Central memory CD8-positive, alpha-beta T cell (primary cell): ENCODE results near the gene AFF1.
A peak's percentile ranks its signal among the peaks of the same experiment; 100 is the strongest.
"Not testable (repeated sequence)": the region's sequence is repeated elsewhere in the genome, so short reads cannot be mapped to it uniquely, and the experiment has no call there.

Experiments used
- ATAC-seq: fragments of 150-1000 bp; cut with Tn5 transposase; replicated peaks from 2 replicates; pipeline ENCODE4 v1.10.0; 2022; ENCODE audit warnings: mild to moderate bottlenecking, moderate FRiP score, moderate number of reproducible peaks; ENCODE audit not compliant: poor library complexity, severe bottlenecking; ENCODE audit errors: extremely low read depth
- DNase-seq, 2 donors: peaks; one replicate each; pipeline ENCODE4 v3.0.0; 2021; ENCODE audit warnings: low spot score in 2 of 2
- H3K27ac Mint-ChIP-seq: one replicate; pipeline ENCODE4 v1.8.0; 2022; ENCODE audit warnings: low read depth, mild to moderate bottlenecking, moderate library complexity, mixed read lengths
- H3K27me3 Mint-ChIP-seq: one replicate; pipeline ENCODE4 v1.8.0; 2022; ENCODE audit warnings: mixed read lengths
- H3K36me3 Mint-ChIP-seq: one replicate; pipeline ENCODE4 v1.8.0; 2022; ENCODE audit warnings: mild to moderate bottlenecking, moderate library complexity, mixed read lengths; ENCODE audit not compliant: insufficient read depth
- H3K4me1 Mint-ChIP-seq: one replicate; pipeline ENCODE4 v1.8.0; 2022; ENCODE audit warnings: mixed read lengths
- H3K4me3 Mint-ChIP-seq: one replicate; pipeline ENCODE4 v1.8.0; 2022; ENCODE audit warnings: mild to moderate bottlenecking, moderate library complexity, mixed read lengths
- H3K9me3 Mint-ChIP-seq: one replicate; pipeline ENCODE4 v1.8.0; 2022; ENCODE audit warnings: mixed read lengths

Gene AFF1

DNA sequence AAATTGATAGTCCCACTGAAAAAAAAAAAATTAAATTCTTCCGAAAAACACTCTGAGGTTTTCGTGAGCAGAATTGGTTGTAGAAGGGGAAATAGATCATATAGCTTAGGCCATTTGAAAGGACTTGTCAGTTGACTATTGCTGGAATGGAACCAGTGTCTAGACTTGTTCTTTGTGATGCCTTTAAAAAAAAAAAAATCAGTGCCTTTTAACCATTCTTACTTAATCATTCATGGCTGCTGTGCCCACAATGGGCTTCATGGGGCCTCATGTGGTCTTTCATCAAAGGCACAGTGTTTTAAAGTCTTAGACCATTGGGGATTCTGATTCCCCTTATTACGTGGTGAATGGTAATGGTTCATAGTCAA lies 139.3 kb downstream of the AFF1 start:
- Mint-ChIP-seq H3K4me3 (peak overlapping the region; percentile 68), H3K27ac (peak overlapping the region; percentile 68), H3K27me3 (no peaks in the 10 kb centered on the region), H3K4me1 (peaks cover 52% of the 10 kb centered on the region), H3K36me3 (peaks cover 7% of the 10 kb centered on the region), H3K9me3 (no peaks in the 10 kb centered on the region)
- DNase-seq (no peak), ATAC-seq (peak; percentile 13)

DNA sequence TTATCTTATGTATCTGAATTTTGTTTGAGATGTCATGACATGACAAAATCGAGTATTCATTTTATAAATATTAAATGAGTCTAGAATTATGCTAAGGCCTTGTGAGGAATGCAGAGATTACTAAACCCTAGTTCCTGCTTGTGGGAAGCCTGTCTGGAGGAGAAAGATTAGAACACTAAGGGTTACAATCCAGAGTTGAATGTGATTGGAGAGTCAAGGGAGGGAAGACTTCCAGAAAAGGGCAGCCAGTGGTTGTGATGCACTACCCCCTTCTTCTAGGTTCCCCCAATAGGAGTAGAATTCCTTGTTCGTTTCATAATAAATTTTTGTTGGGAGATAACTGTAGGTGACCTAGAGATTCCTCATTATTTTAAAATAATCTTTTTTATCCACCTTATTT lies 141.1 kb downstream of the AFF1 start:
- H3K4me3 Mint-ChIP-seq: no peak overlapping the region
- no peaks in the 10 kb centered on the region for H3K9me3 Mint-ChIP-seq
- H3K36me3 Mint-ChIP-seq: peaks cover 9% of the 10 kb centered on the region
- DNase-seq (no peak), ATAC-seq (no peak)
- H3K27ac Mint-ChIP-seq: peak overlapping the region; percentile 12
- no peaks in the 10 kb centered on the region for H3K27me3 Mint-ChIP-seq
- peaks cover 62% of the 10 kb centered on the region for H3K4me1 Mint-ChIP-seq

GRCh38 chr4:87076690-87077358 lies 142.0 kb downstream of the AFF1 start:
- H3K4me1 Mint-ChIP-seq: peaks cover 58% of the 10 kb centered on the region
- ATAC-seq (no peak), DNase-seq (no peak)
- H3K36me3 Mint-ChIP-seq: peaks cover 9% of the 10 kb centered on the region
- no peaks in the 10 kb centered on the region for H3K27me3 Mint-ChIP-seq
- H3K9me3 Mint-ChIP-seq: no peaks in the 10 kb centered on the region
- no peak overlapping the region for H3K4me3 Mint-ChIP-seq
- no peak overlapping the region for H3K27ac Mint-ChIP-seq

DNA sequence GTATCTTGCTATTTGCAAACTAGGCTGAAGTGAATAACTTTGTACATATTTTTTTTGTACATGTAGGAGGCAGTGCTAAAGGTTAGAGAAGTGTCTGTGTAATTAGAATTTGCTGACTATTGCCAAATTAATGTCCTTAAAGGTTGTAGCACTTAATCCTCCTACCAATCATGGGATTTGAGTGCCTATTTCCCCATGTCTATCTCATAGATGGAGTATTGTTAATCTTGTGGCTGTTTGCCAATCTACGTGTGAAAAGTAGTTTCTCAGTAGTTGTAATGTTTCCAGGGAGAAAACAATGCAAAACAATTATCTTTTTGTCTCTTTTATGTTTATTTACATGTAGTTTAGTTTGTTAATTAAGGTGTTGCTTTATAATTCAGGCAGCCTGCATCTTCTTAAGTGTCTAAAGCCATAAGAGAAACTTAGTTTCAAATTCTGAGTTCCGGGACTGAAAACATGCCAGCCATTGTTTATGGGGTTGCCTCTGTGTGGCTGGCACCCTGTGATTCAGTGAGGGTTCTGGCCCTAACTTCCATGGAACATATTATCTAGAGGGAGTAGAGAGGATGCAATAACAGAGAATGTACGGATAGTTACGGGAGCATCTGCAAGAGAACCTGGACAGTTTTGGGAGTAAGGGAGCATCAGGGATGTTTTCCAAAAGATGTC lies 143.2 kb downstream of the AFF1 start:
- Mint-ChIP-seq H3K27me3 (no peaks in the 10 kb centered on the region), H3K4me3 (no peak overlapping the region), H3K27ac (no peak overlapping the region), H3K36me3 (peaks cover 9% of the 10 kb centered on the region), H3K9me3 (no peaks in the 10 kb centered on the region), H3K4me1 (peaks cover 55% of the 10 kb centered on the region)
- DNase-seq (no peak), ATAC-seq (no peak)

GRCh38 chr4:87078987-87079486 lies 144.2 kb downstream of the AFF1 start:
- Mint-ChIP-seq H3K4me3 (no peak overlapping the region), H3K36me3 (peaks cover 11% of the 10 kb centered on the region), H3K4me1 (peaks cover 46% of the 10 kb centered on the region), H3K9me3 (no peaks in the 10 kb centered on the region), H3K27ac (no peak overlapping the region), H3K27me3 (no peaks in the 10 kb centered on the region)
- ATAC-seq (no peak), DNase-seq (no peak)

DNA sequence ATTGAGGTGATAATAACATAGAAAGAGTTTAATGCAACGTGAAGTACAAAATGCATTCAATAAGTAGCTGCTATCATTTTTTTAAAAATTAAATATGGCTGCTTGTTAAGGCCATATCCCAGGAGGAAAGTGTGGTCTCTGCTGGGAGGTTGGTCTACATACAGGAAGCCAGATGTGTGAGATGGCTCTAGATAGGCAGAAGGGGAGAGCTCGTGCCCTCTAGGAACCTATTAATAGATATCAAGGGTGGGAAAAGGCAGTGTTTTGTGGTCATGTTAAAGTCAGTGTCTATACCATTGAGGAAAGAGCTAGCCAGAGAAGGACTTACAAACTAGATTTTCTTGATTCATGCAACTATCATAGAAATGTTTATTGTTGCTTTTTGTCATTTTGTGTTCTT lies 145.2 kb downstream of the AFF1 start:
- Mint-ChIP-seq H3K9me3 (no peaks in the 10 kb centered on the region), H3K27me3 (no peaks in the 10 kb centered on the region), H3K4me3 (no peak overlapping the region), H3K36me3 (peaks cover 17% of the 10 kb centered on the region), H3K4me1 (peaks cover 41% of the 10 kb centered on the region), H3K27ac (no peak overlapping the region)
- DNase-seq (no peak), ATAC-seq (no peak)

DNA sequence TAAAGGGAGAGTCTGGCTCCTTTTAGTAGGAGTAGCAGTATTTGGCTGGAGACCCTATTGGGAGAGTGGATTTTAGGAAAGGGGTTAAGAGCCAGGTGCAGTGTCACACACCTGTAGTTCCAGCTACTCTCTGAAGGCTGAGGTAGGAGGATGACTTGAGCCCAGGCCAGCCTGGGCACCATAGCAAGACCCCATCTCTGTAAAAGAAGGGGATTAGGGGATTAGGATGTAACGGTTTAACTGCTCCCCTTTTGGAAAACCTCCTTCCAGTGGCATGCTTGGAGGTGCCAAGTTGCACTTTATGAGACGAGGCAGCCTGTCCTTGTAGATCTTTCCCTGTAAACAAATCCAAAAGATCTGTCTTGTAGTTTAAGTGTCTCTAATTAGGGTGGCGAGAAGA lies 145.7 kb downstream of the AFF1 start:
- peaks cover 37% of the 10 kb centered on the region for H3K4me1 Mint-ChIP-seq
- ATAC-seq (no peak), DNase-seq (no peak)
- peaks cover 20% of the 10 kb centered on the region for H3K36me3 Mint-ChIP-seq
- H3K4me3 Mint-ChIP-seq: no peak overlapping the region
- no peaks in the 10 kb centered on the region for H3K27me3 Mint-ChIP-seq
- H3K27ac Mint-ChIP-seq: no peak overlapping the region
- H3K9me3 Mint-ChIP-seq: no peaks in the 10 kb centered on the region

- no peak overlapping the region for H3K27ac Mint-ChIP-seq
- H3K9me3 Mint-ChIP-seq: no peaks in the 10 kb centered on the region
- DNase-seq: no peak
Measured at GRCh38 chr4:87081826-87082225, 147.0 kb downstream of the AFF1 start.

DNA sequence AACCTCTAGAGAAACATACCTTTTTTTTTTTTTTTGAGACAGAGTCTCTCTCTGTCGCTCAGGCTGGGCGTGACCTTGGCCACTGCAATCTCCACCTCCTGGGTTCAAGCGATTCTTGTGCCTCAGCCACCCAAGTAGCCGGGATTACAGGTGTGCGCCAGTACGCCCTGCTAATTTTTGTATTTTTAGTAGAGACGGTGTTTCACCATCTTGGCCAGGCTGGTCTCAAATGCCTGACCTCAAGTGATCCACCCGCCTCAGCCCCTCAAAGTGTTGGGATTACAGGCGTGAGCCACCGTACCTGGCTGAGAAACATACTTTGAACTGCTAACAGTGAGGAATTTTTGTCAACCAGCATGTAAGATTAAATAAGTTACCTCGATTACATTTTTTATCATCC lies 150.9 kb downstream of the AFF1 start:
- H3K36me3 Mint-ChIP-seq: peaks cover 15% of the 10 kb centered on the region
- not testable (repeated sequence) for DNase-seq, H3K4me3 Mint-ChIP-seq, ATAC-seq, H3K27me3 Mint-ChIP-seq, H3K27ac Mint-ChIP-seq, H3K9me3 Mint-ChIP-seq
- H3K4me1 Mint-ChIP-seq: peaks cover 12% of the 10 kb centered on the region

More at GRCh38 chr4:87081826-87082225, 147.0 kb downstream of the AFF1 start:
- Mint-ChIP-seq H3K4me3 (no peak overlapping the region), H3K27me3 (no peaks in the 10 kb centered on the region), H3K4me1 (peaks cover 35% of the 10 kb centered on the region), H3K36me3 (peaks cover 24% of the 10 kb centered on the region)
- no peak for ATAC-seq

GRCh38 chr4:87086143-87086805 lies 151.5 kb downstream of the AFF1 start:
- no peaks in the 10 kb centered on the region for H3K9me3 Mint-ChIP-seq
- DNase-seq: no peak
- H3K27me3 Mint-ChIP-seq: no peaks in the 10 kb centered on the region
- peaks cover 15% of the 10 kb centered on the region for H3K36me3 Mint-ChIP-seq
- ATAC-seq: no peak
- no peak overlapping the region for H3K27ac Mint-ChIP-seq
- H3K4me3 Mint-ChIP-seq: no peak overlapping the region
- H3K4me1 Mint-ChIP-seq: peaks cover 10% of the 10 kb centered on the region

DNA sequence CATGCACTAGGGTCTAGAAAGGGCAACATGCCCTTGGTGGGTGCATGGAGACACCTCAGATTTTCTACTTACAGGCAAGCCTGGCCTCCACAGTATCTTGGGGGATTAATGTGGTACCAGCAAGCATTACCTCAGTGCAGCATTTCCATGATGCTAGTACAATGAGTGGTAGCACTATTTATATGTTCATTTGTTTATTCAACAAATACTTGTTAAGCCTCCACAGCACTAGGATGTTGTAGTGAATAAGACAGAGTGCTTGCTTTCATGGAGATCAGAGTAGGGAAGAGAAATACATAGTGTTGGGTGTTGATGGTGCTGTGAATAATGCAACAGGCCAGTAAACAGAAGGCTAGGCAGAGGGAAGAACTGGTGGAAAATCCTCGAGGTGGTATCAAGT lies 152.2 kb downstream of the AFF1 start:
- no peak for ATAC-seq
- no peak for DNase-seq
- H3K4me3 Mint-ChIP-seq: no peak overlapping the region
- H3K27me3 Mint-ChIP-seq: no peaks in the 10 kb centered on the region
- H3K36me3 Mint-ChIP-seq: peaks cover 17% of the 10 kb centered on the region
- H3K9me3 Mint-ChIP-seq: no peaks in the 10 kb centered on the region
- H3K4me1 Mint-ChIP-seq: peaks cover 10% of the 10 kb centered on the region
- H3K27ac Mint-ChIP-seq: peak overlapping the region; percentile 2

DNA sequence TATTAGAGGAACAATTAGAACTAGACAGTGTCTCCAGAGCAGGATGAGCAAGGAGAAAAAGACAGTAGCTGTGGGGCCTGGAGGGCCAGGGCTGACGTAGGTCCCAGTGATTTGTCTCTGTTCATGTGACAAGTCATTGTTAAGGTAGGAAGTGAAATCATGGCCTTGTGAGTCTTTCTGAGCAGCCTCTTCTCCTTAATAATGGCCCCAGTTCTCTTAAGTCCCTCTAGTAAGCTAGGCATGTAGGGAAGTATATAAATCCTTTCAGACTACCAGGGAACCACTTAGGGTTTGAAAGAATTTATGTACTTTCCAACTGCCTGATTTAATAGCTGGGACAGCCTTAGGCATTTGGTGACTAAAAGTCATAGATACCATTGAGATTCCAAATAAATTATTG lies 152.6 kb downstream of the AFF1 start:
- Mint-ChIP-seq H3K27me3 (no peaks in the 10 kb centered on the region), H3K4me3 (no peak overlapping the region), H3K4me1 (peaks cover 10% of the 10 kb centered on the region), H3K27ac (peak overlapping the region; percentile 2), H3K9me3 (no peaks in the 10 kb centered on the region), H3K36me3 (peaks cover 18% of the 10 kb centered on the region)
- no peak for ATAC-seq
- no peak for DNase-seq

GRCh38 chr4:87088186-87088585 lies 153.4 kb downstream of the AFF1 start:
- no peak overlapping the region for H3K4me3 Mint-ChIP-seq
- no peaks in the 10 kb centered on the region for H3K27me3 Mint-ChIP-seq
- no peaks in the 10 kb centered on the region for H3K9me3 Mint-ChIP-seq
- H3K4me1 Mint-ChIP-seq: peaks cover 12% of the 10 kb centered on the region
- no peak for DNase-seq
- no peak overlapping the region for H3K27ac Mint-ChIP-seq
- no peak for ATAC-seq
- H3K36me3 Mint-ChIP-seq: peaks cover 18% of the 10 kb centered on the region
